IMR-90 (cell line): Measurements from ENCODE around the gene RELL1. TPM values are rescaled to one million over a fixed set of nuclear protein-coding genes. Genes with fewer than 3 reads are reported as not detected.

ENCODE experiments used
- ATAC-seq: fragments of 200-7000 bp; cut with Tn5 transposase; 2 replicates; pipeline ENCODE4 v1.9.1; 2020; ENCODE audit warnings: low read depth, mild to moderate bottlenecking, moderate library complexity
- BruUV-seq: library from RNA; stranded (reverse); fragments of 400-500 nt; replicated peaks from 2 replicates; lab custom pipeline; 2021; lab: Mats Ljungman, UMichigan
- CTCF ChIA-PET: fragments of 300-600 bp; formaldehyde crosslinking; extraction: SDS; loops from one replicate; lab custom pipeline; 2021; ENCODE audit warnings: antibody characterized with exemption; lab: Yijun Ruan, JAX
- POLR2A ChIA-PET: fragments of 300-600 bp; sonication (Branson Sonifier 250); formaldehyde crosslinking; loops from one replicate; lab custom pipeline; 2022; ENCODE audit warnings: antibody characterized with exemption; ENCODE audit not compliant: unreplicated experiment; lab: Charles Lee
- DNase-seq: peaks from one replicate; pipeline ENCODE4 v3.0.0; 2013
- H2AFZ ChIP-seq: replicated peaks from 2 replicates; pipeline ENCODE3; 2013; ENCODE audit warnings: low read length, mild to moderate bottlenecking; ENCODE audit not compliant: poor library complexity
- H2AK5ac ChIP-seq: 2 replicates; pipeline ENCODE4 v1.6.1; 2013; ENCODE audit warnings: low read depth, low read length, inconsistent platforms
- H2AK9ac ChIP-seq: replicated peaks from 2 replicates; pipeline ENCODE3; 2013; ENCODE audit warnings: mild to moderate bottlenecking, low read depth, low read length, moderate library complexity; ENCODE audit not compliant: poor library complexity
- H2BK120ac ChIP-seq: 2 replicates; pipeline ENCODE4 v1.6.1; 2013; ENCODE audit warnings: low read depth, low read length, inconsistent platforms
- H2BK15ac ChIP-seq: 3 replicates; pipeline ENCODE4 v1.6.1; 2013; ENCODE audit warnings: low read depth, low read length, inconsistent platforms
- H2BK20ac ChIP-seq: 2 replicates; pipeline ENCODE4 v1.6.1; 2013; ENCODE audit warnings: low read depth, mild to moderate bottlenecking, inconsistent platforms, low read length, moderate library complexity
- H2BK5ac ChIP-seq: 2 replicates; pipeline ENCODE4 v1.6.1; 2013; ENCODE audit warnings: mild to moderate bottlenecking, low read depth, low read length, inconsistent platforms; ENCODE audit not compliant: poor library complexity, severe bottlenecking
- H3K14ac ChIP-seq: replicated peaks from 2 replicates; pipeline ENCODE4 v1.6.1; 2013; ENCODE audit warnings: low read depth, low read length, inconsistent platforms
- H3K18ac ChIP-seq: 2 replicates; pipeline ENCODE4 v1.6.1; 2013; ENCODE audit warnings: low read depth, low read length, control low read depth
- H3K23ac ChIP-seq: 2 replicates; pipeline ENCODE4 v1.6.1; 2013; ENCODE audit warnings: low read depth, low read length, inconsistent platforms
- H3K27ac ChIP-seq: 2 replicates; pipeline ENCODE4 v1.5.1; 2013; ENCODE audit warnings: mild to moderate bottlenecking, control low read depth, low read length; ENCODE audit not compliant: insufficient read depth
- H3K27me3 ChIP-seq: 2 replicates; pipeline ENCODE4 v1.6.1; 2013; ENCODE audit warnings: low read length; ENCODE audit not compliant: control insufficient read depth, insufficient read depth
- H3K36me3 ChIP-seq: 2 replicates; pipeline ENCODE4 v1.6.1; 2013; ENCODE audit warnings: low read length, mixed read lengths; ENCODE audit not compliant: control insufficient read depth, insufficient read depth
- H3K4ac ChIP-seq: 2 replicates; pipeline ENCODE4 v1.6.1; 2013; ENCODE audit warnings: low read depth, low read length, inconsistent platforms
- H3K4me1 ChIP-seq: 2 replicates; pipeline ENCODE4 v1.6.1; 2013; ENCODE audit warnings: low read length, mixed read lengths; ENCODE audit not compliant: control insufficient read depth, insufficient read depth
- H3K4me2 ChIP-seq: 2 replicates; pipeline ENCODE4 v1.6.1; 2013; ENCODE audit warnings: low read depth, mild to moderate bottlenecking, control low read depth, low read length, moderate library complexity
- H3K4me3 ChIP-seq: 2 replicates; pipeline ENCODE4 v1.5.1; 2013; ENCODE audit warnings: low read depth, mild to moderate bottlenecking, control low read depth, low read length, moderate library complexity; ENCODE audit not compliant: insufficient read depth
- H3K56ac ChIP-seq: 2 replicates; pipeline ENCODE4 v1.6.1; 2013; ENCODE audit warnings: low read length, inconsistent platforms; ENCODE audit not compliant: insufficient read depth; ENCODE audit errors: extremely low read depth
- H3K79me1 ChIP-seq, 2 experiments: 2 replicates each; pipeline ENCODE4 v1.6.1; 2013; ENCODE audit warnings: low read length in 2 of 2, inconsistent platforms in 1 of 2, low read depth in 1 of 2
- H3K9ac ChIP-seq: 2 replicates; pipeline ENCODE4 v1.6.1; 2013; ENCODE audit warnings: low read depth, low read length, control low read depth
- H3K9me1 ChIP-seq: 2 replicates; pipeline ENCODE4 v1.6.1; 2013; ENCODE audit warnings: low read length, inconsistent platforms; ENCODE audit not compliant: insufficient read depth
- H3K9me3 ChIP-seq: 2 replicates; pipeline ENCODE4 v1.6.1; 2013; ENCODE audit warnings: low read length; ENCODE audit not compliant: control insufficient read depth, insufficient read depth
- H4K20me1 ChIP-seq: 2 replicates; pipeline ENCODE4 v1.6.1; 2013; ENCODE audit warnings: low read length, inconsistent platforms; ENCODE audit not compliant: insufficient read depth
- H4K5ac ChIP-seq: 2 replicates; pipeline ENCODE4 v1.6.1; 2013; ENCODE audit warnings: mild to moderate bottlenecking, low read depth, low read length, control low read depth
- H4K8ac ChIP-seq, 2 experiments: 2 replicates each; pipeline ENCODE4 v1.6.1; 2013; ENCODE audit warnings: low read depth in 2 of 2, low read length in 2 of 2, control low read depth in 1 of 2, inconsistent platforms in 1 of 2
- H4K91ac ChIP-seq: 2 replicates; pipeline ENCODE4 v1.6.1; 2013; ENCODE audit warnings: low read depth, low read length, inconsistent platforms; ENCODE audit not compliant: insufficient read depth
- BHLHE40 ChIP-seq: fragments of 150-350 bp; IDR thresholded peaks from 2 replicates; pipeline ENCODE4 v1.6.1; 2016; ENCODE audit warnings: mild to moderate bottlenecking, low read depth, low read length
- CEBPB ChIP-seq: IDR thresholded peaks from 2 replicates; pipeline ENCODE4 v1.6.1; 2012; ENCODE audit warnings: low read depth, low read length, improper control_type of control experiment
- CHD1 ChIP-seq: IDR thresholded peaks from 2 replicates; pipeline ENCODE4 v1.6.1; 2012; ENCODE audit warnings: low read depth, low read length, improper control_type of control experiment
- FOS ChIP-seq: fragments of 150-350 bp; IDR thresholded peaks from 2 replicates; pipeline ENCODE4 v1.6.1; 2016; ENCODE audit warnings: low read depth, low read length
- MAFK ChIP-seq: IDR thresholded peaks from 2 replicates; pipeline ENCODE4 v1.6.1; 2012; ENCODE audit warnings: low read depth, low read length, improper control_type of control experiment
- MAZ ChIP-seq: IDR thresholded peaks from 2 replicates; pipeline ENCODE4 v1.6.1; 2012; ENCODE audit warnings: low read depth, mild to moderate bottlenecking, low read length, improper control_type of control experiment, moderate library complexity, borderline replicate concordance
- MXI1 ChIP-seq: IDR thresholded peaks from 2 replicates; pipeline ENCODE4 v1.6.1; 2012; ENCODE audit warnings: low read depth, mild to moderate bottlenecking, low read length, moderate library complexity, borderline replicate concordance
- NFE2L2 ChIP-seq: fragments of 150-350 bp; IDR thresholded peaks from 2 replicates; pipeline ENCODE4 v1.6.1; 2016; ENCODE audit warnings: low read depth, mild to moderate bottlenecking, low read length
- POLR2A ChIP-seq: IDR thresholded peaks from 2 replicates; pipeline ENCODE4 v1.6.1; 2012; ENCODE audit warnings: mild to moderate bottlenecking, low read depth, low read length
- RAD21 ChIP-seq: IDR thresholded peaks from 2 replicates; pipeline ENCODE4 v1.6.1; 2012; ENCODE audit warnings: low read length, improper control_type of control experiment
- RCOR1 ChIP-seq: IDR thresholded peaks from 2 replicates; pipeline ENCODE4 v1.6.1; 2012; ENCODE audit warnings: mild to moderate bottlenecking, low read length, improper control_type of control experiment; ENCODE audit not compliant: insufficient replicate concordance
- RFX5 ChIP-seq: IDR thresholded peaks from 2 replicates; pipeline ENCODE4 v1.8.0; 2012; ENCODE audit warnings: low read depth, mild to moderate bottlenecking, low read length, moderate library complexity
- SMC3 ChIP-seq: fragments of 150-350 bp; IDR thresholded peaks from 2 replicates; pipeline ENCODE4 v1.6.1; 2016; ENCODE audit warnings: low read depth, mild to moderate bottlenecking, antibody characterized with exemption, low read length, moderate library complexity
- WGBS, 2 experiments: methylation state at CpG; one replicate each; pipeline versions ENCODE4 v1.1.5 to v1.1.7; 2013; ENCODE audit warnings: missing lambda C conversion rate in 2 of 2; ENCODE audit not compliant: insufficient read length in 1 of 2; ENCODE audit errors: extremely low coverage in 2 of 2; 5-methylcytosine and 5-hydroxymethylcytosine counted together
- dilution Hi-C: fragments of 300-500 bp; cut with HindIII; formaldehyde crosslinking; loops from one replicate; pipeline ENCODE4 v1.14.3; 2018; ENCODE audit warnings: low sequenced_read_pairs; ENCODE audit not compliant: unreplicated experiment
- in situ Hi-C: fragments of 300-500 bp; cut with MboI; formaldehyde crosslinking; loops from 3 replicates; pipeline ENCODE4 v1.14.3; 2019; ENCODE audit warnings: low sequenced_read_pairs, inconsistent platforms, mixed read lengths
- intact Hi-C: fragments of 100-400 bp; cut with micrococcal nuclease; formaldehyde crosslinking; loops from 2 replicates; pipeline ENCODE4 v1.10.0; 2022
- polyA plus RNA-seq, 3 experiments: library from polyadenylated mRNA; depleted of rRNA; stranded (reverse); fragments of >200 nt; gene quantifications; 2 replicates each; pipeline ENCODE4 v1.2.3, GENCODE V29; 2012; ENCODE audit warnings: low replicate concordance in 1 of 3
- total RNA-seq: library from RNA; depleted of rRNA; stranded (reverse); fragments of >200 nt; gene quantifications from 2 replicates; pipeline ENCODE4 v1.2.3, GENCODE V29; 2012
- TF ChIP-seq, protein P1 (sequence below): fragments of 150-350 bp; IDR thresholded peaks from 2 replicates; pipeline ENCODE4 v1.6.1; 2017; ENCODE audit warnings: mild to moderate bottlenecking, antibody characterized with exemption, low read length, low read depth
- TF ChIP-seq, protein P2 (sequence below): fragments of 150-350 bp; IDR thresholded peaks from 2 replicates; pipeline ENCODE4 v1.6.1; 2016; ENCODE audit warnings: low read depth, mild to moderate bottlenecking, low read length, moderate library complexity, borderline replicate concordance
- TF ChIP-seq, protein P3 (sequence below): conservative IDR thresholded peaks from 2 replicates; pipeline ENCODE4 v1.5.1; 2012; ENCODE audit warnings: mild to moderate bottlenecking, low read depth, low read length, improper control_type of control experiment

The RELL1 gene
- total and polyA plus RNA-seq, 2 of the 4 experiments (the other 2 are of a cell fraction), result 6.8 to 39.6 TPM

DNA sequence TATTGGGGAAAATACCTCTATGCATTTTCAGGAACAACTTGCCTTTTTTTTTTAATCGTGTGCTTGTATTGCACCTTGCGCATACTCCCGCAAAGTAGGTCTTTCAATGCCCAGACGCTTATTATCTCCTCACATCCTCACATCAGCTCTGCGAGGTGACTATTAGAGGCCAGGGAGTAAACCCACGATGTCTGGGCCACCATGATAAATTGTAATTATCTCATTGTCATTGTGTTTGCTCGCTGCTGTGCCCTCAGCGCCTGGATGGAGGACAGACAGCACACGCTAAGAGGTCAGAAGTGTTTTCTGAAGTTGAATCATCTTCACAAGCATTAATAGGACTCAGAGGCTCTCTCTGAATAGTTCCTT, 1.0 kb upstream of the RELL1 start:
- DNase-seq (no peak), ATAC-seq (no peak)
- Histone ChIP-seq H2AFZ (peak overlapping the region; percentile 93), H4K20me1 (no peaks in the 10 kb centered on the region), H3K56ac (no peak overlapping the region), H3K79me1 (peaks cover 12 to 24% of the 10 kb centered on the region in 2 experiments; a peak in 3 of 4 replicates), H3K23ac (peak overlapping the region; percentile 34; the same call in 1 of the 2 replicates), H3K4me3 (peak overlapping the region; percentile 50; the same call in 1 of the 2 replicates), H4K91ac (0 out of 2 replicates have a peak overlapping the region, but pooled peaks have one; percentile 10), H2BK120ac (no peak overlapping the region), H2BK15ac (0 out of 3 replicates have a peak overlapping the region, but pooled peaks have one; percentile 59), H3K36me3 (no peaks in the 10 kb centered on the region), H3K27ac (no peak overlapping the region), H3K9me1 (0 out of 2 replicates have a peak, but pooled peaks cover 8% of the 10 kb centered on the region), H2BK20ac (no peak overlapping the region), H4K5ac (no peak overlapping the region), H3K4me2 (peak overlapping the region; percentile 62), H3K4ac (no peak overlapping the region), H3K27me3 (no peaks in the 10 kb centered on the region), H2BK5ac (peak overlapping the region; percentile 66), H3K18ac (peak overlapping the region; percentile 9; the same call in 1 of the 2 replicates), H3K9ac (peak overlapping the region; percentile 56), H3K9me3 (no peaks in the 10 kb centered on the region), H2AK5ac (no peak overlapping the region), H2AK9ac (no peak overlapping the region), H4K8ac (peak overlapping the region; percentile 32 to 63; a peak in 3 of 4 replicates), H3K14ac (no peak overlapping the region), H3K4me1 (peaks cover 9% of the 10 kb centered on the region)
- in situ Hi-C loops (no loop called here), intact Hi-C loops (loop anchor here (2.0 to 5.0 kb wide), 2 partner anchors 38 to 115 kb away; no protein-coding TSS in a partner anchor), dilution Hi-C loops (no loop called here)
- TF ChIP-seq, protein P1, sequence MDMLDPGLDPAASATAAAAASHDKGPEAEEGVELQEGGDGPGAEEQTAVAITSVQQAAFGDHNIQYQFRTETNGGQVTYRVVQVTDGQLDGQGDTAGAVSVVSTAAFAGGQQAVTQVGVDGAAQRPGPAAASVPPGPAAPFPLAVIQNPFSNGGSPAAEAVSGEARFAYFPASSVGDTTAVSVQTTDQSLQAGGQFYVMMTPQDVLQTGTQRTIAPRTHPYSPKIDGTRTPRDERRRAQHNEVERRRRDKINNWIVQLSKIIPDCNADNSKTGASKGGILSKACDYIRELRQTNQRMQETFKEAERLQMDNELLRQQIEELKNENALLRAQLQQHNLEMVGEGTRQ, result no peak
- TF ChIP-seq MAZ, result no peak
- TF ChIP-seq, protein P2, sequence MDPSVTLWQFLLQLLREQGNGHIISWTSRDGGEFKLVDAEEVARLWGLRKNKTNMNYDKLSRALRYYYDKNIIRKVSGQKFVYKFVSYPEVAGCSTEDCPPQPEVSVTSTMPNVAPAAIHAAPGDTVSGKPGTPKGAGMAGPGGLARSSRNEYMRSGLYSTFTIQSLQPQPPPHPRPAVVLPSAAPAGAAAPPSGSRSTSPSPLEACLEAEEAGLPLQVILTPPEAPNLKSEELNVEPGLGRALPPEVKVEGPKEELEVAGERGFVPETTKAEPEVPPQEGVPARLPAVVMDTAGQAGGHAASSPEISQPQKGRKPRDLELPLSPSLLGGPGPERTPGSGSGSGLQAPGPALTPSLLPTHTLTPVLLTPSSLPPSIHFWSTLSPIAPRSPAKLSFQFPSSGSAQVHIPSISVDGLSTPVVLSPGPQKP, result no peak
- TF ChIP-seq, protein P3, sequence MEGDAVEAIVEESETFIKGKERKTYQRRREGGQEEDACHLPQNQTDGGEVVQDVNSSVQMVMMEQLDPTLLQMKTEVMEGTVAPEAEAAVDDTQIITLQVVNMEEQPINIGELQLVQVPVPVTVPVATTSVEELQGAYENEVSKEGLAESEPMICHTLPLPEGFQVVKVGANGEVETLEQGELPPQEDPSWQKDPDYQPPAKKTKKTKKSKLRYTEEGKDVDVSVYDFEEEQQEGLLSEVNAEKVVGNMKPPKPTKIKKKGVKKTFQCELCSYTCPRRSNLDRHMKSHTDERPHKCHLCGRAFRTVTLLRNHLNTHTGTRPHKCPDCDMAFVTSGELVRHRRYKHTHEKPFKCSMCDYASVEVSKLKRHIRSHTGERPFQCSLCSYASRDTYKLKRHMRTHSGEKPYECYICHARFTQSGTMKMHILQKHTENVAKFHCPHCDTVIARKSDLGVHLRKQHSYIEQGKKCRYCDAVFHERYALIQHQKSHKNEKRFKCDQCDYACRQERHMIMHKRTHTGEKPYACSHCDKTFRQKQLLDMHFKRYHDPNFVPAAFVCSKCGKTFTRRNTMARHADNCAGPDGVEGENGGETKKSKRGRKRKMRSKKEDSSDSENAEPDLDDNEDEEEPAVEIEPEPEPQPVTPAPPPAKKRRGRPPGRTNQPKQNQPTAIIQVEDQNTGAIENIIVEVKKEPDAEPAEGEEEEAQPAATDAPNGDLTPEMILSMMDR, result no peak
- TF ChIP-seq NFE2L2, result no peak
- TF ChIP-seq RAD21, result no peak
- no peak for TF ChIP-seq CHD1
- no peak for TF ChIP-seq CEBPB
- TF ChIP-seq FOS, result no peak
- TF ChIP-seq MAFK, result no peak
- TF ChIP-seq RFX5, result no peak
- TF ChIP-seq SMC3, result no peak
- no peak for TF ChIP-seq MXI1
- TF ChIP-seq RCOR1, result no peak
- no peak for TF ChIP-seq POLR2A
- TF ChIP-seq BHLHE40, result no peak
- ChIA-PET POLR2A (interaction anchor here (1.0 kb wide), 1 partner anchor 10 kb away, joined by 3 read pairs; no protein-coding TSS in a partner anchor), CTCF (no interaction called here)
- WGBS, 2 experiments, result 60% methylated on average over 2 of the region's 9 CpGs; no CpG with 5 or more reads in 1 of the 2 experiments
- no TSS peak for BruUV-seq
